Brain pericyte (primary cell): ENCODE measurements around the gene MICAL3.
"Not testable (repeated sequence)": the region's sequence is repeated elsewhere in the genome, so short reads cannot be mapped to it uniquely, and the experiment has no call there.

Experiments used
- DNase-seq: peaks from one replicate; pipeline ENCODE4 v3.0.0-alpha.2; 2012; ENCODE audit warnings: low read depth, low spot score

Gene MICAL3

GRCh38 chr22:18001040-18001893 is 23.1 kb downstream of the MICAL3 start:
- DNase-seq: peak; percentile 90

DNA sequence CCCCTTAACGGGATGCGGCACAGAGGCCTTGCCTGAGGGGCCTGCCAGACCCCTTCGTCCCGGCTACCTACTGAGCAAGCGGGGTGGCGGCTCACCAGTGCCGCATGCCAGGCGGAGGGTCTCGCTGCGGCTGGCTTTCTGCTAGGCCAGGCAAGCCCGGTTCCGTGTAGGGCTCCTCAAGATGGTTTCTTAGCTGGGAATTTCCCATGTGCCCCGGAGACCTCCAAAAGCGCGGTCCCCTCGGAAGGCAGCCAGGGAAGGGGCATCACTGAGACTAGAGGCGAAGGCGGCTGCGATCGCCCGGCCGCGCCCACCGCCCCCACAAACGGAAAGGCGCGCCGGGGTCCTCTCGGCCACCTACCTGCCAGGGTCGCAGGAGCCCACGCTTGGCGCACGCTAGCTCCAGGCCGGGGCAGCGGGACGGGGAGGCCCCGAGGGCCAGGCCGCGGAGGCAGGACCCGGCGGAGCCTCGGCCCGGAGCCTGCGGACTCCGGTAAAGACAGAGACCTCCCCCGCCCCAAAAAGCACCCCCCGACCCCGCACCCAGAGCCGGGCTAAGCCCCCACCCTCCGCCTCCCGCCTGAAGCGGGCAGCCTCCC is 23.8 kb downstream of the MICAL3 start:
- no peak for DNase-seq

DNA sequence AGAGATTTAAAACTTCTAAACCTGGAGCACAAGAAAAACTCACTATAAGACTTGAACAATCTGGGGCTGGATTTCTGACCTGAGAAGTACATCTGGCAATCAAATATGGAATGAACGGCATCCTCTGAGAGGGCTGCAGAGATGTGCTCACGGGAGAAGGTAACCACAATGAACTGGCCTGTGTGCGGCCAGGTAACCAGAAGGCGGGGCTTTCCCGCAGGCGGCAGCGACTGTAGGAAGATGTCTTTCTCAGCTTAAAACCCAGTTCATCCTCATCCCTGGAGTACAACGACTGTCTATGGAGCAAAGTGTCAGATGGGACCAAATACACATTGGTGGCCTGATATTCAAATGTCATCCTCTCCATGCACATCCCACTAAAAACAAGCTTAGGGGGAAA is 24.5 kb downstream of the MICAL3 start:
- no peak for DNase-seq

DNA sequence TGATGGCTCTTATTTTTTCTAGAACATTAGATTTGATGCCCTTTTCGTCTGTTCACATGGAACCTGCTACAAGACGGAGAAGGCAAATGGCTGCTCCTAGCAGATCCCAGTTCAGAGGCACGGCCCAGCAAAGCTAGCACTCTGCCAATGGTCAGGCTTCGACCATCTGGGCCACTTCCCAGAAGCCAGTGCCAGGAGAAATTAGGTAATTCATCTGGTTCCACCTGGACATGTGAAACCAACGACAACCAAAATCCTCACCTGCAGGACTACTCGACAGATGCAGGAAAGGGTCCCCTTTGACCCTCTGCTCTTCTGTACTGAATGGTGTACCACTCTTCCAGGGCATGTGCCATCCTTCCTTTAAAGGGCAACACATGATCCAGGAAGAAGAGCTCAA is 25.4 kb downstream of the MICAL3 start:
- DNase-seq: no peak

- DNase-seq: no peak
These were observed 26.9 kb downstream of the MICAL3 start for GRCh38 chr22:17997456-17997855.

GRCh38 chr22:17995256-17995655 is 29.1 kb downstream of the MICAL3 start:
- DNase-seq: not testable (repeated sequence)

- no peak for DNase-seq
These were observed 29.8 kb downstream of the MICAL3 start for GRCh38 chr22:17994424-17995108.

DNA sequence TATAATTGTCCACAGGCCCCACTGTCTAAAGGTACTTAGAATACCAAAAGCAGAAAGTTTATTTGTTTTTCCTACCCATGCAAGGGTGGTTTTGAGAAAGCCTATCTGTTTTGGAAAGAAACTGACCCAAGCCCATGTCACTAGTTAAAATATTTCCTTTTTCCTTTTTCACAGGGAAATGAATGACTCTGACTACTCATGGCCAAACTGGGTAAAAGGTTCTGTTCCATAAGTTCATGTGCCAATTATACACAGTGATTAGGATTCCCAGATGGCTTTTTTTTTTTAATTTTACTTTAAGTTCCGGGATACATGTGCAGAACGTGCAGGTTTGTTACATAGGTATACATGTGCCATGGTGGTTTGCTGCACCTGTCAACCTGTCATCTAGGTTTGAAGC is 31.4 kb downstream of the MICAL3 start:
- DNase-seq: not testable (repeated sequence)

- not testable (repeated sequence) for DNase-seq
These were observed 32.4 kb downstream of the MICAL3 start for GRCh38 chr22:17991992-17992391.

DNA sequence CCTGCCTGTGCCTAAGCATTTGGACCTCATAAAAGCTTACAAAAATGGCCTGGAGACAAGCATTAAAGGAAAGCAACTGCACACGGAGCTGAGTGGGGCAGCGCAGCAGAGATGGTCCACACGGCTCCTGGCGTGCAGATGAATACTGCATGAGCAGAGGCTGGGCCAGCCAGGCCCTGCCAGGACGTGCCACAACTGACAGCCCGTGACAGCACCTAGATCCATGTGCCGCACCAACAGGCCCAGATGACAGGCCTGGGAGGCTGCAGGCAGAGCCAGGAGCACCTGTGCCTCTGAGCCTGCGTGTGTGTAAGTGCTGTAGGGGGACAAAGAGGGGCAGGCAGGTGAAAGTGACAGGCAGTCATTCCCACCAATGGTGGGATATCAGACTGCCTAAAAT is 33.4 kb downstream of the MICAL3 start:
- DNase-seq: no peak

- DNase-seq: no peak
These were observed 34.2 kb downstream of the MICAL3 start for GRCh38 chr22:17990147-17990546.

DNA sequence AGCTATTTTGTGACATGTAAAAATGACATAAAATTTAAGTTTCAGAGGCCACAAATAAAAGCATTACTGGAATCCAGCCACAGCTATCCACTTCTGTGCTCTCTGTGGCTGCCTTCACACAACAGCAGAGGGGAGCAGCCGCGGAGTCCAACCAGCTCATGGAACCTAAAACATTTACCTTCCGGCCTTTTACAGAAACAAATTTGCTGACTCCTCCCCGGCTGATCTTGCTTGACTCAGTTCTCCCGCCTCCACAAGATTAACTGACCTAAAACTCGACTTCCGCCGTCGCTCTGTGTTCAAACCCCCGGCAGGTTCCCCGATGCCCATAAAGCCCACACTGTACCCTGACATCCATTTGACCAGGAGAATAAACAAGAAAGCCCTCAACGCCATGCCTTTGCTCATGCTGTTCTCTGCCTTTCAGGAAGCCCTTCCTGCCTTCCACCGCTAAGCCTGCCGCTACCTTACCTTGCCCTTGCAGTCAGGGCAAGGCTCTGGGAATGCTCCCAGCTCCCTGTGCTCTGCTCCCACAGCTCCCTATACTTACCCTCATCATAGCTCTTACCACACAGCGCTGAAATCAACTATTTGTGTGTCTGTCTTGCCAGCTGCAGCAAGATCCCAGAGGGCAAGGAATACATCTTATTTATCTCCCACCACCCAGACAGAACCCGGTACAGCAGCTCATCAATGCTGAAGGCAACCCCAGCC is 35.4 kb downstream of the MICAL3 start:
- no peak for DNase-seq

DNA sequence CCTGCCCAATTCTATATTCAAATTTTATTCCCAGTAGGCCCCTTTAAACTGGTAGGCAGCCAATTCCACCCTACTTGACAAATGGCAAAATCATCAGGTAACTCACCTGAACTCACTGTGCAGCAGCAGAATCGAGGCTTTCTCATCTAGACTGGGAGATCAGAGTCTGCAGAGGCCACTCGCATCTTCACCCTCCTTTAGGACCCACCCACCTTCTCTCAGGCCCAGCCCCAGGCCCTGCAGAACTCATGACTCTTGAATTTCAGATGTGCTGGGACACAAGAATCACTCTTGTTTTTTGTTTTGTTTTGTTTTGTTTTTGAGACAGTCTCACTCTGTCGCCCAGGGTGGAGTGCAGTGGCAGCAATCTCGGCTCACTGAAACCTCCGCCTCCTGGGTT is 38.8 kb downstream of the MICAL3 start:
- DNase-seq: no peak

GRCh38 chr22:17985071-17985470 is 39.3 kb downstream of the MICAL3 start:
- not testable (repeated sequence) for DNase-seq

- DNase-seq: no peak
These were observed 40.2 kb downstream of the MICAL3 start for GRCh38 chr22:17984114-17984513.

GRCh38 chr22:17982572-17983141 is 41.7 kb downstream of the MICAL3 start:
- DNase-seq: no peak

- no peak for DNase-seq
These were observed 42.9 kb downstream of the MICAL3 start for GRCh38 chr22:17981497-17981896.

DNA sequence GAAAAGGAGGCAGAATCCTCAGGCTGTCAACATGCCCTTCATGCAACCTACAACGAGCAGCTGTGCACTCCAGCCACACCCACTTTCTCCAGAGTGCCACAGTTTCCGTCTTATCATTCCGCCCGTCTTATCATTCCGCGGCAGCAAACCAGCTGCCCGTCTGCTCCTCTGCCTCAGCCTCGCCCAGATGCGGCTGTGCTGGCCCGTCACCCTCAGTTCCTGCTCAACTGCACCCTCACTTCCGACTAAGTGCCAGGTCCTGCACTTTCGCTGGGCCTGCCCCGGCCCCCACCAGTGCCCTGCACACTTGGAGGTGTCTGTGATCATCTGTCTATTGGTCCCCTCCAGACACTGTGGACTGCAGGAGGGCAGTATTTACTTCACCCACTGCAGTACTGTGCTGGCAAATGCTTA is 43.7 kb downstream of the MICAL3 start:
- DNase-seq: no peak

- no peak for DNase-seq
These were observed 44.3 kb downstream of the MICAL3 start for GRCh38 chr22:17980015-17980590.

- DNase-seq: no peak
These were observed 46.3 kb downstream of the MICAL3 start for GRCh38 chr22:17978027-17978426.

DNA sequence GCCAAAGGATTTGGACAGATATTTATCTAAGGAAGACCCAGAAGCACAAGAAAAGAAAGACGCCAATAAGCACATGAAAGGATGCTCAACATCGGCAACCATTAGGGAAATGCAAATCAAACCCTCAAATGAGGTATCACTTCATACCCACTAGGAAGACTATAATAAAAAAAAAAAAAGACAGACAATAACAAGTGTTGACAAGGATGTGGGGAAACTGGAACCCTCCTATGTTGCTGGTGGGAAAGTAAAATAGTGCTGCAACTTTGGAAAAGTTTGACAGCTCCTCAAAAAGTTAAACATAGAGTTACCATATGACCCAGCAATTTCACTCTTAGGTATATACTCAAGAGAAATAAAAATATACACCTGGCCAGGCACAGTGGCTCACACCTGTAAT is 47.0 kb downstream of the MICAL3 start:
- DNase-seq: no peak
